Activated T-helper 9 cell treated with anti-CD3 and anti-CD28 coated beads, Interleukin-2, amount 50 U/mL, for 16 hours (primary cell): Measurements from ENCODE around the gene RBP3.

ENCODE experiments used
- DNase-seq: peaks from one replicate; pipeline ENCODE4 v3.0.0-alpha.2; 2020; ENCODE audit warnings: low read depth

The RBP3 gene

DNA sequence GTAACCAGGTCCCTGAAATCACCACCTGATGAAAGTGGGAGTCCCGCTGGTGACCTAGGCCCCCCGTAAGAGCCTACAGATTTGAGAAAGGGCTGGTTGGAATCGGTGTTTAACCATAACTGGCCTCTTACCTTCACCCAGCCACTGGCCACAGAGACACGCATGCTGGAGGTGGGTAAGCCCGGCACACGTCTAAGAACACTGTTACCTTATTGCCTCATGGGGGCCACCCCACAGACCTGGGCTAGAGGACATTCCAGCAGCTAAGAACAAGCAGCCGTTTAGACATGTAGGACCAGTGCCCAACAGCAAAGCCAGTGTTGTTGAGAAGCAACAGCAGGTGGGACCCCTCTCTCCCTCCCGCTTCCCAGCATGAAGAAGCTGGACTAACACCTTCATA, 28.4 kb upstream of the RBP3 start:
- no peak for DNase-seq

DNA sequence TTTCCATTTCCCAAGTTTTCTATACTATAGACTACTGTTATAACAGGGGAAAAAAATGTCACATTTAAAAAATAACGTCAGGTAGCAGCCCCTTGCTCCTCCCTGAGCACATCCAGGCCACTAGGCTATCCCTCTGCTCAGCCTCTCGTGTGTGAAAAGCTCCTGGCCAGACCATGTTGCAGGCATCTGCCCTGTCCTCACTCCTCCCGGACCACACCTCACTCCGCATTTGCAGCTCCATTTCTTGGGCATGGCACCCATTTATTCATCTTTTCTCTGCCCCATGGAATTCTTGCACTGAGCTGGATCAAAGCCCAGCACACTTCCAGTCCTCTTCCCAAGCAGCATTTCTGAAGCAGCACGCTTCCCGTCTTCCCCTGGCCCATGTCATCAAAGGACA, 27.4 kb upstream of the RBP3 start:
- DNase-seq, result no peak

- DNase-seq, result no peak
Observed at GRCh38 chr10:47321521-47322195, 26.5 kb upstream of the RBP3 start.

DNA sequence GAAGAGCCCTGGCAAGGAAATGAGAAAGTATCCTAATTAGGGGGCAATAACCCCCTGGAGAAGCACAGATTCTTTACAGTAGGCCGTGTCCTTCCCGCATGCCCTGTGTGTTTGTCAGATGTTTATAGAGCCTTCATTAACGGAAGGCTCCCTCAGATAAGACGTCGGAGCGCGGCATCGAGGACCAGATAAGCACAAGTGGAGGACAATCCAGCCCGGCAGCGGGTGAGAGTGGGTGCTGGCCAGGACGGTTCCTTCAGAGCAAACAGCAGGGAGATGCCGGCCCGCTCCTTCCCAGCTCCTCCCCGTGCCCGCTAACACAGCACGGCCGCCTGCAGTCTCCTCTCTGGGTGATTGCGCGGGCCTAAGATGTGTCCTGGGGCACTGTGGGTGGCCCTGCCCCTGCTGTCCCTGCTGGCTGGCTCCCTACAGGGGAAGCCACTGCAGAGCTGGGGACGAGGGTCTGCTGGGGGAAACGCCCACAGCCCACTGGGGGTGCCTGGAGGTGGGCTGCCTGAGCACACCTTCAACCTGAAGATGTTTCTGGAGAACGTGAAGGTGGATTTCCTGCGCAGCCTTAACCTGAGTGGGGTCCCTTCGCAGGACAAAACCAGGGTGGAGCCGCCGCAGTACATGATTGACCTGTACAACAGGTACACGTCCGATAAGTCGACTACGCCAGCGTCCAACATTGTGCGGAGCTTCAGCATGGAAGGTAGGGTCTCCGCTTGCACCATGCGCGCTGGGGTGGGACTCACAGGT, 25.7 kb upstream of the RBP3 start, which contains the start of gene GDF2:
TSS of gene GDF2 (plus strand) at position 155 of the 762 bp plus-strand sequence. CDS start at position 370, 215 bp downstream.
- DNase-seq, result no peak

- DNase-seq, result no peak
Observed at GRCh38 chr10:47323087-47323486, 25.1 kb upstream of the RBP3 start.

DNA sequence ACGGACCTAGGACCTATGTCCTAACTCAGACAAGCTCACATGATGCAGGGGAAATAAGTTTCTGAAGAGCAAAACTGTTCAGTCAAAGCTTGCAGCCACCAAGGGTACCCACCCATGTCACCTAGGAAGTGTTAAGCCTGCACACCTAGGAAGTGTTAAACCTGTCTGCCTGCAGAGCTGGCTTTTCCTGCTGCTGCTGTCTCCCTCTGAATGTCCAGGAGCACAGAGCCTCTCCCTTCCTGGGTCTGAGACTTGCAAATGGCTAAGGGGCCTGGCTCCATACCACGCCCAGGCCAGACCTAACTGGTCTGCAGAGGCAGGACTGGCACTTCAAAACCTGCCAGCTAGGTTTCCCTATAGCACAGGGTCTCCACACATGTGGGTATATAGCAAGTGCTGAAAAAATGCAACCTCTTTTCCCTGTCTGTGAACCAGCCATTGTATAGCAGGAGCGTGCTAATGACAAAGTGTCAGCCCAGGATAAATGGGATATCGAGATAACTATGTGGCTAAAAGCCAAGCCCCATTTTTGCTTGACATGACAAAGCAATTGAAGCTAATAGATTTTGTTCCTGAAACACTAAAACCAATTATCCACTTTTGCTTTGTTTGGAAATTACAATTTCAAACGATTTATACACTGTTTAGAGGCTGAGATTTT, 24.4 kb upstream of the RBP3 start:
- DNase-seq, result no peak

- DNase-seq, result no peak
Observed at GRCh38 chr10:47325303-47326291, 22.6 kb upstream of the RBP3 start.

DNA sequence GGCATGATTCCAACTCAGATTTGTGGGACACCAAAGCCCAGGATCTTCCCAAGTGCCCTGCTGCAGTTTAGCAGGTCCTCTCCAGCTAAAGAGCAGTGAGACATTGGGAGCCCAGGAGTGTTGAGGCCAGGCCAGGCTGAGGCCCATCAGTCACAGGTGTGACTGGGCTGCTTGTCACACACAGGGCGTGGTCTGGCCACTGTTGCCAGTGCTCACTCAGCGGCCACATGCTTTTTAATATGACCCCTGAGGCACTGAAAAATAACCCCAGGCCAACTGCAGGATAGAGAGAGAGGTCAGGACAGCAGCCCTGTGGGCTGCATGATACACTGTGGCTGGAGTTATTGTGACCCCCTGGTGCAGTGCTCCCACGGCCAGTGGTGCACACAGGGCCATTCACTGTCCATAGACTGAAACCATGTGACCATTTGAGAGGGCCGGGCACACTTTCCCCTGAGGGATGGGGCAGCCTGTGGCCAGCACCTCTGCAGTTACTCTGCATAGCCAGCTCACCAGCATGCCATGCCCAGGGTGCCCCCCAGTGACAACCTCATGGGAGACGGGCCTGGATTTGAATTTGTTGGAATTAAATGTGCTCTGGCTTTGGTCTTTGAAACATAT, 21.7 kb upstream of the RBP3 start:
- DNase-seq, result no peak

DNA sequence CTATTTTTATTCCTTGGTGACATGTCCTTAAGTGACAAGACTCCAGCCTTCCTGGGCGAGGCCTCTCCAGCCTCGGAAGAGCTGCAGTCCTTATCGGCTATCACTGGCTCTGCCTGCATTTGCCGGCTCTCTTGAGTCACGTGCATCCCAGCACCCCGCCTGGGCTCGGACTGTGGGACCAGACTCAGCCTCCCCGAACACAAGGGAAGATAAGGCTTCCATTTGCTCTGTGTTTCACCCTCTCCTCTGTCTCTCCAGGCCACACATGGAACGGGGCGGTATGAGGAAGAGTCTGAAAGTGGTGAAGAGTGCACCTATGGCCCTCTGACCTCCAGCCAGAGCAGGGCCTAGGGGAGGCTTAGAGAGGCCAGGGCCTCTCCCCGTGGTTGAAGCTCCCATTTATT, 21.2 kb upstream of the RBP3 start:
- no peak for DNase-seq

DNA sequence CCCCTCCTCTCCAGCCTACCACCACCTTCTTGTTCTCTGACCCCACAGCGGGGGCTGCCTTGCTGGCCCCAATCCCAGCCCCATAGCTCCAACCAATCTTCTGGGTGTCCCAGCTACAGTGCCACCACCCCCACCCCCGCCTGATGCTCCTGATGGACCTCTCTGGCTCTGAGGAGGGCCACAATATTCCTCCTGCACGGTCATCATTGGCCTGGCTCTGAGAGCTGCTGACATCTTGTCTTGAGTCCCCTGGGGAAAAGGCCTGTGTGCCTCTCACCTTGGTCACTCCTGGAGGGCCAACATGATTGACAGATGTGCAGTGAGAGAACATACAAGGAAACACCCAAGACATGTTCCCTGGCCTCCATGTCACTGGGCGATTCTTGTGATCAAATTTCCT, 18.3 kb upstream of the RBP3 start:
- DNase-seq, result no peak

- DNase-seq, result no peak
Observed at GRCh38 chr10:47330366-47330765, 17.8 kb upstream of the RBP3 start.

DNA sequence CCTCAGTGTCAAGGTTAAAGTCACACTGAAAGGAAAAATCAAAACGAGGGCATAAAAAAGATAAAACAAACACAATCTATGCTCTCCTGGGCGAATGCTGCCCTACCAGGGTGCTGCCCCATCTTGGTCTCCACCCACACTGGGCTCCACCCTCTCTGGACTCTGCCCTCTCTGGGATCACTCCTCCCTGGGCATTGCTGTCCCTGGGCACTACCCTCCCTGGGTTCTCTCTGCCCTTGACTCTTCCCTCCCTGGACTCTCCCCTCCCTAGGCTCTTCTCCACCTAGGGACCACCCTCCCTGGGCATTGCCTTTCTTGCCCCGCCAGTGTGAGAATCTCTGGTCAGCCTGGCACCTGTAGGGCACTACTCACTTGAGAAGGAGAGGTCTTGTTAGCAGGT, 17.4 kb upstream of the RBP3 start:
- no peak for DNase-seq

DNA sequence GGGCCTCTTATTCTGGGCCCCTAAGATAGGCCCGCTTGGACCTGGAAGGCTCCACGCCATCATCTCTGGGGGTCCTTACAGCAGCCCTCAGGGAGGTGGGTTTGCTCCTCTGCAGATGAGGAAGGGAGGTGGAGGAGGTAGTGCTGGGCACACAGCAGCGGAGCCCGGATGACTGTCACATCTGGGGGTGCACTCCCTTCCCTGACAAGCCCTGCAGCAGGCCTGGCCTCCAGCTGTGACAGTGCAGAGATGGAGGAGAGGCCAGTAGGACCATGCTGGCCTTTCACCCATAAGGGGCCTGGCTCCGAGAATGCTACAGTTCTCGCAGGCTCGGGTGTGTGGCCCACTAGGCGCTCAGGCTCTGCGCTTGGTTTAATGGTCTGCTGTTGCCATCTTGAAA, 16.7 kb upstream of the RBP3 start:
- no peak for DNase-seq

DNA sequence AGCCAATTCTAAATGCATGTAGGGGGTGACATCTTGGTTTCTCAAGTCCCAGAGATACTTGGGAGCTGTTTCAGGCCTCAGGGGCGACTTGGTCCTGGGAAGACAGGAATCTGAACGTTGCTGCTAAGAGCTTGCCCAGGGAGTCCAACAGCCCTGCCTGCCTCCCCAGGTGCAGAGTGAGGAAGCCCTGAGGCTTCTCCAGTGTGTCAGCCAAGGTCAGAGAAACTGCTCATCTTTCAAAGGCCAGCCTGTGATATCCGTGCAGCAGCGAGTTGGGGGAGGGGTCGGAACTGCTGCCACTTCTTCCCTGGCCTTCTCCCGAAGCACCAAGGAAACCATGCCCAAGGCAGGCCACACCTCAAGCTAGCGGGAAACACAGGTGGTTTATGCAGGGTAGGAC, 16.2 kb upstream of the RBP3 start:
- DNase-seq, result no peak

GRCh38 chr10:47332371-47332770, 15.8 kb upstream of the RBP3 start:
- no peak for DNase-seq

- DNase-seq, result no peak
Observed at GRCh38 chr10:47332946-47333345, 15.2 kb upstream of the RBP3 start.

- DNase-seq, result no peak
Observed at GRCh38 chr10:47333532-47333931, 14.6 kb upstream of the RBP3 start.

- DNase-seq, result no peak
Observed at GRCh38 chr10:47334466-47335295, 13.5 kb upstream of the RBP3 start.

GRCh38 chr10:47335906-47336305, 12.3 kb upstream of the RBP3 start:
- no peak for DNase-seq

- no peak for DNase-seq
Observed at GRCh38 chr10:47336387-47337134, 11.6 kb upstream of the RBP3 start.
